Testis (tissue), 2 donors: Measurements from ENCODE around the gene FDX2.

ENCODE experiments used
- CTCF ChIP-seq, 3 experiments: fragments of 450-650 bp in 2 of 3; fragments of 200-600 bp in 1 of 3; sonication (generic) in 1 of 3; IDR thresholded peaks; one replicate each; pipeline ENCODE4 v1.5.1; 2016 to 2019; ENCODE audit warnings: antibody characterized with exemption in 3 of 3, mild to moderate bottlenecking in 2 of 3, moderate library complexity in 1 of 3
- POLR2A ChIP-seq: fragments of 450-650 bp; IDR thresholded peaks from one replicate; pipeline ENCODE4 v1.6.1; 2017; ENCODE audit warnings: antibody characterized with exemption, mild to moderate bottlenecking, moderate library complexity

- TF ChIP-seq CTCF (IDR thresholded peaks at IDR 0.05) = no peak
- TF ChIP-seq POLR2A = no peak
Measured at GRCh38 chr19:10294368-10294697, 21.5 kb downstream of the FDX2 start.
